ENCODE results near the gene NRN1L.

The NRN1L gene

DNA sequence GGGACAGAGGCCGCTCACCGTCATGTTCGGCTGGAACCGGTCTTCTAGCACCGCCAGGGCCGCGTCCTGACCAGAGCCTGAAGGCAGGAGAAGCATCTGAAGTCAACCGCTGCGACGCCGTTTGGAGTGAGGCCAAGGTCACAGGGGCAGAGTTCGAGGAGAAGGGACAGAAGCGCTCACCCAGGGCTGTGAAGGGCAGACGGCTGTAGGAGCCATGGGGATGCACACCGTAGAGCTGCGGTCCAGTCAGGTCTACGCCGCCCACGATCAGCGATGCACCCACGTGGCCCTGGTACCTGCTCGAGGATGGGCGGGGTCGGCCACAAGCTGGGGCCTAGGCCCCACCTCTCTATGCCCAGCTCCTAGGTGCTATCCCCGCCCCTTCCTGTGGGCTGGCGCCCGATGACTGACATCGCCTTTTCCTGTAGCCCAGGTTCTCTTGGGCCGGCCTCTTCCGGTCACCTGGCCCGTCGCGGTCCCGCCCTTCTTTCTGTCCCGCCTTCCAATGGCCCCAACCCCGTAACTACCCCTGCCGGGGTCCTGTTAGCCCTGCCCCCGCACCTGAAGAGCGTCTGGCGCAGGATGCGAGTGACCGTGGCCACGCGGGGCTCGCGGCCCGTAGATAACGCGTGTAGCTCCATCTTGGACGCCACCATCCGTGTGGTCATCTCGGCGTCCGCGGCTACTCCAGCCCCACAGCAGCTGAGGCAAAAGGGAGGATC is 50.9 kb downstream of the NRN1L start:
- DNase-seq (ENCODE audit: low read depth) = peak; percentile 80
